Loucy (cell line): Measurements from ENCODE around the gene BCO2.

ENCODE experiments used
- CTCF ChIP-seq: fragments of 200-600 bp; sonication (generic); conservative IDR thresholded peaks from 2 replicates; pipeline ENCODE4 v1.5.1; 2014; ENCODE audit warnings: mild to moderate bottlenecking, antibody characterized with exemption, low read length
- EZH2phosphoT487 ChIP-seq: fragments of 200-600 bp; IDR thresholded peaks from 2 replicates; pipeline ENCODE4 v1.6.1; 2018; ENCODE audit warnings: antibody characterized with exemption, mild to moderate bottlenecking, moderate library complexity, borderline replicate concordance

DNA sequence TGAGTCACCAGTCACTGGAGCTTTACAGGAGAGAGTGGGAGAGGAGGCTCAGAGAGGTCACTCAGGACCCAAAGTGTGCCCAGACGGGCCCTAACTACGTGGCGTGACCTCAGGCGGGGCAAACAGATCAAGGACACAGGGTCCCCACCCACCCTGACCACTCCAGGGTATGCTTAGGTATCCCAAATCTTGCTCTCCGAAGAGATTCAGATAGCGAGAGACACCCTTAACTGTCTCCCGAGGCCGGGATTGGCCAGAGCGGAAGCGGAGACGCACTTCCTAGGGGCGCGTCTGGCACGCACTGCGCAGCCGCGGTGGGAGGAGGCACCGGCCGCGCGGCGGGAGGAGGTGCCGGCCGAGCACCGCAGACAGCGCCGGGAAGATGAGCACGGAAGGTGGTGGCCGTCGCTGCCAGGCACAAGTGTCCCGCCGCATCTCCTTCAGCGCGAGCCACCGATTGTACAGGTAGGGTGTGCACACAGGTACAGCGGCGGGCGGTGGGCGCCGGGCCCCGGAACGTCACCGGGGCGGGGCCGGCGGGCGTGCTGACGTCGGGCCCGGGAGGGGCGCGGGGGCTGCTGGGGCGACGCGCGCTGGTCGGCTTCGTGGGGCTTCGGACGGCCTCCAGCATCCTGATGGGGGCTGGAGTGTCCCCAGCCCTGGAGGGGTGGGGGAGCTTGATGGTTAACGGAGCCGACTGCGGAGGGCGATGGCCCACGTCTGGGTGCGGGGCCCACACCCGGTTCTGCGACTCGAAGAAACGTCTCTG lies 50.9 kb downstream of the BCO2 start, which contains the start of gene PTS:
- no peak for TF ChIP-seq CTCF
- no peak for TF ChIP-seq EZH2phosphoT487
